GM12878 (cell line): ENCODE measurements around the gene PDE11A. TPM values are rescaled to one million over a fixed set of nuclear protein-coding genes. Genes with fewer than 3 reads are reported as not detected.

Source experiments
- ATAC-seq: fragments of 200-7000 bp; cut with Tn5 transposase; 3 replicates; pipeline ENCODE4 v1.9.1; 2020; ENCODE audit warnings: mild to moderate bottlenecking, moderate library complexity
- BruUV-seq: library from RNA; stranded (reverse); fragments of 400-500 nt; replicated peaks from 2 replicates; lab custom pipeline; 2021; lab: Mats Ljungman, UMichigan
- CTCF ChIA-PET: fragments of 300-600 bp; sonication (Branson Sonifier 250); formaldehyde crosslinking; extraction: SDS; loops from one replicate; lab custom pipeline; 2021; ENCODE audit warnings: inconsistent platforms; lab: Yijun Ruan, JAX
- POLR2A ChIA-PET: fragments of 350-600 bp; formaldehyde crosslinking; extraction: SDS; loops from one replicate; lab custom pipeline; 2021; ENCODE audit warnings: inconsistent platforms; lab: Charles Lee
- RAD21 ChIA-PET: fragments of 300-600 bp; sonication (Branson Sonifier 250); formaldehyde crosslinking; loops from one replicate; lab custom pipeline; 2023; ENCODE audit warnings: antibody characterized with exemption; ENCODE audit not compliant: unreplicated experiment; lab: Charles Lee
- SMC1A ChIA-PET: fragments of 300-600 bp; sonication (Branson Sonifier 250); formaldehyde crosslinking; loops from one replicate; lab custom pipeline; 2023; ENCODE audit not compliant: unreplicated experiment, uncharacterized antibody; lab: Charles Lee
- DNase-seq: peaks from one replicate; pipeline ENCODE4 v3.0.0-alpha.2; 2011; ENCODE audit warnings: low read depth, low spot score
- FAIRE-seq: peaks from 3 replicates; lab custom pipeline; 2011; peaks lifted over from hg19 to GRCh38; lab: Jason Lieb, UNC
- H2AFZ ChIP-seq: 2 replicates; pipeline ENCODE4 v1.6.0; 2011; ENCODE audit warnings: low read depth, low read length, control low read depth; ENCODE audit not compliant: control insufficient read depth
- H3K27ac ChIP-seq: 2 replicates; pipeline ENCODE4 v1.5.1; 2011; ENCODE audit warnings: control low read depth; ENCODE audit not compliant: control insufficient read depth, insufficient read depth
- H3K27me3 ChIP-seq, 2 experiments: replicated peaks in 1 of 2; 2 replicates each; pipeline versions ENCODE4 v1.6.0 to v1.6.1; 2011; ENCODE audit warnings: low read length in 1 of 2; ENCODE audit not compliant: control insufficient read depth in 2 of 2, insufficient read depth in 2 of 2
- H3K36me3 ChIP-seq, 2 experiments: 2 replicates each; pipeline ENCODE4 v1.5.1; 2011; ENCODE audit warnings: low read length in 1 of 2; ENCODE audit not compliant: control insufficient read depth in 2 of 2, insufficient read depth in 2 of 2
- H3K4me1 ChIP-seq: 2 replicates; pipeline ENCODE4 v1.6.1; 2011; ENCODE audit warnings: mild to moderate bottlenecking, low read length, moderate library complexity, mixed read lengths; ENCODE audit not compliant: control insufficient read depth, insufficient read depth
- H3K4me2 ChIP-seq: 2 replicates; pipeline ENCODE4 v1.6.0; 2011; ENCODE audit warnings: control low read depth; ENCODE audit not compliant: control insufficient read depth, insufficient read depth
- H3K4me3 ChIP-seq: fragments of 200-600 bp; sonication (generic); 2 replicates; pipeline ENCODE4 v1.5.1; 2016
- H3K79me2 ChIP-seq: 2 replicates; pipeline ENCODE4 v1.6.0; 2011; ENCODE audit warnings: low read length; ENCODE audit not compliant: control insufficient read depth, insufficient read depth
- H3K9ac ChIP-seq: 2 replicates; pipeline ENCODE4 v1.8.0; 2011; ENCODE audit warnings: low read length, control low read depth, mixed read lengths; ENCODE audit not compliant: control insufficient read depth, insufficient read depth
- H3K9me3 ChIP-seq: replicated peaks from 3 replicates; pipeline ENCODE4 v1.5.1; 2011; ENCODE audit warnings: mild to moderate bottlenecking, low read length; ENCODE audit not compliant: control insufficient read depth, insufficient read depth
- H4K20me1 ChIP-seq: 2 replicates; pipeline ENCODE4 v1.6.0; 2011; ENCODE audit not compliant: control insufficient read depth, insufficient read depth
- ATF2 ChIP-seq: IDR thresholded peaks from 2 replicates; pipeline ENCODE4 v1.6.1; 2012; ENCODE audit warnings: low read length, inconsistent platforms
- CREB1 ChIP-seq: IDR thresholded peaks from 2 replicates; pipeline ENCODE4 v1.6.1; 2012; ENCODE audit warnings: low read depth, mild to moderate bottlenecking, inconsistent platforms
- HDGF ChIP-seq: fragments of 450-650 bp; IDR thresholded peaks from 2 replicates; pipeline ENCODE4 v1.6.1; 2016; ENCODE audit warnings: antibody characterized with exemption
- JUNB ChIP-seq: IDR thresholded peaks from 2 replicates; pipeline ENCODE4 v1.6.1; 2016; ENCODE audit warnings: antibody characterized with exemption, mild to moderate bottlenecking
- KDM1A ChIP-seq: fragments of 200-600 bp; sonication (generic); IDR thresholded peaks from 2 replicates; pipeline ENCODE4 v1.6.1; 2016; ENCODE audit warnings: borderline replicate concordance
- RAD21 ChIP-seq: IDR thresholded peaks from 2 replicates; pipeline ENCODE4 v1.6.1; 2011; ENCODE audit warnings: mild to moderate bottlenecking, low read depth, low read length, moderate library complexity; ENCODE audit not compliant: insufficient read depth
- SRF ChIP-seq, 2 experiments: IDR thresholded peaks; 2 replicates each; pipeline ENCODE4 v1.6.1; 2011; ENCODE audit warnings: low read depth in 2 of 2, low read length in 2 of 2, mild to moderate bottlenecking in 1 of 2, moderate library complexity in 1 of 2
- STAT3 ChIP-seq: IDR thresholded peaks from 2 replicates; pipeline ENCODE4 v1.6.1; 2011; ENCODE audit warnings: low read depth, low read length, improper control_type of control experiment
- SUPT20H ChIP-seq: IDR thresholded peaks from 2 replicates; pipeline ENCODE4 v1.6.1; 2011; ENCODE audit warnings: low read depth, mild to moderate bottlenecking, low read length, moderate library complexity, borderline replicate concordance; ENCODE audit not compliant: control insufficient read depth
- YY1 ChIP-seq: IDR thresholded peaks from 2 replicates; pipeline ENCODE4 v1.6.1; 2011; ENCODE audit warnings: low read depth, mild to moderate bottlenecking, low read length
- ZNF592 ChIP-seq: fragments of 450-650 bp; IDR thresholded peaks from 2 replicates; pipeline ENCODE4 v1.6.1; 2017; ENCODE audit warnings: mild to moderate bottlenecking, moderate library complexity
- in situ Hi-C: fragments of 300-500 bp; cut with MboI; formaldehyde crosslinking; loops from 9 replicates; pipeline ENCODE4 v1.14.3; 2018; ENCODE audit warnings: mixed read lengths
- intact Hi-C: fragments of 100-400 bp; cut with micrococcal nuclease; formaldehyde crosslinking; loops from one replicate; pipeline ENCODE4 v1.14.2; 2022; ENCODE audit not compliant: unreplicated experiment
- polyA plus RNA-seq, 11 experiments: library from polyadenylated mRNA; depleted of rRNA in 4 of 11; unstranded in 6 of 11; stranded (reverse) in 5 of 11; fragments of >200 nt; fragmentation: Nextera tagmentation in 4 of 11; fragmentation: Illumina TruSeq in 1 of 11; extraction: Ambion mirVana in 4 of 11; extraction: Trizol in 1 of 11; gene quantifications; 1 replicate in 1 of 11; 2 replicates in 10 of 11; pipeline versions ENCODE4 v1.2.1 to v1.2.3, GENCODE V29; 2011 to 2016; ENCODE audit warnings: inconsistent platforms in 2 of 11, missing spikeins in 2 of 11, low read depth in 1 of 11
- total RNA-seq, 4 experiments: library from RNA; depleted of rRNA in 3 of 4; stranded (reverse); fragments of >200 nt in 3 of 4; fragmentation: Illumina TruSeq in 1 of 4; extraction: Trizol in 1 of 4; gene quantifications; 2 replicates each; pipeline versions ENCODE4 v1.2.1 to v1.2.3, GENCODE V29; 2013 to 2021

PDE11A gene
- total and polyA plus RNA-seq, 10 of the 15 experiments (the other 5 are each of a cell fraction or from before 2014, with no cell fraction given) = 0.01 to 0.17 (median 0.06) TPM; not detected in 5

- ATAC-seq = no peak
- intact Hi-C loops = no loop called here
- BruUV-seq = no TSS peak
- Histone ChIP-seq H3K27ac (no peak overlapping the region), H3K4me3 (no peak overlapping the region), H2AFZ (no peak overlapping the region)
- in situ Hi-C loops = no loop called here
- CTCF ChIA-PET = interaction anchor here (1.5 kb wide), 1 partner anchor 11 kb away, joined by 4 read pairs; no protein-coding TSS in a partner anchor
- no peak for TF ChIP-seq KDM1A
- TF ChIP-seq ZNF592 = no peak
- no peak for TF ChIP-seq YY1
- TF ChIP-seq CREB1 = no peak
- TF ChIP-seq SUPT20H = no peak
- TF ChIP-seq JUNB = no peak
- no peak for TF ChIP-seq SRF (IDR thresholded peaks at IDR 0.05; ENCODE audit: low read depth in 2 of 2, low read length in 2 of 2)
- TF ChIP-seq RAD21 = no peak
- no peak for TF ChIP-seq HDGF
- no peak for TF ChIP-seq STAT3
- TF ChIP-seq ATF2 = no peak
- TF ChIP-seq, all 136 proteins: peak for 0
- DNase-seq = no peak
- no peaks in the 10 kb centered on the region for H3K9me3 ChIP-seq
- H4K20me1 ChIP-seq = no peaks in the 10 kb centered on the region
- ChIA-PET RAD21 (no interaction called here), SMC1A (interaction anchor here (1.2 kb wide), 1 partner anchor 9 kb away, joined by 5 read pairs; no protein-coding TSS in a partner anchor), POLR2A (no interaction called here)
- no peak overlapping the region for H3K9ac ChIP-seq
- no peak overlapping the region for H3K4me2 ChIP-seq
- FAIRE-seq = no peak
- H3K4me1 ChIP-seq = no peaks in the 10 kb centered on the region
- H3K27me3 ChIP-seq = no peaks in the 10 kb centered on the region
- no peaks in the 10 kb centered on the region for H3K79me2 ChIP-seq
- H3K36me3 ChIP-seq = no peaks in the 10 kb centered on the region
These were observed 261.7 kb downstream of the PDE11A start for GRCh38 chr2:177810906-177811305.
